ENCODE measurements around the gene ZNF594.
"Not testable (repeated sequence)": the region's sequence is repeated elsewhere in the genome, so short reads cannot be mapped to it uniquely, and the experiment has no call there.

The ZNF594 gene

GRCh38 chr17:5133311-5133710 lies 58.4 kb downstream of the ZNF594 start:
- no peak for TF ChIP-seq CTCF (IDR thresholded peaks at IDR 0.05; ENCODE audit: low read depth, low read length)
- Histone ChIP-seq H3K4me1 (no peaks in the 10 kb centered on the region), H3K27me3 (no peaks in the 10 kb centered on the region), H3K4me3 (ENCODE audit: low read depth, low read length) (no peak overlapping the region), H3K9me3 (no peaks in the 10 kb centered on the region), H3K36me3 (no peaks in the 10 kb centered on the region)
- DNase-seq = no peak

- H3K4me3 ChIP-seq (ENCODE audit: low read depth, low read length); H3K27me3 ChIP-seq; H3K9me3 ChIP-seq; H3K4me1 ChIP-seq; H3K36me3 ChIP-seq; DNase-seq: not testable (repeated sequence)
Measured at GRCh38 chr17:5132503-5133225, 59.0 kb downstream of the ZNF594 start.

- DNase-seq; H3K4me3 ChIP-seq (ENCODE audit: low read depth, low read length); H3K27me3 ChIP-seq; H3K36me3 ChIP-seq; H3K9me3 ChIP-seq; H3K4me1 ChIP-seq: not testable (repeated sequence)
Measured at GRCh38 chr17:5131799-5132502, 59.7 kb downstream of the ZNF594 start.

- H3K36me3 ChIP-seq = no peaks in the 10 kb centered on the region
- H3K4me3 ChIP-seq (ENCODE audit: low read depth, low read length) = no peak overlapping the region
- no peak for TF ChIP-seq CTCF (IDR thresholded peaks at IDR 0.05; ENCODE audit: low read depth, low read length)
- no peaks in the 10 kb centered on the region for H3K9me3 ChIP-seq
- DNase-seq = no peak
- H3K27me3 ChIP-seq = no peaks in the 10 kb centered on the region
- H3K4me1 ChIP-seq = no peaks in the 10 kb centered on the region
Measured at GRCh38 chr17:5131146-5131715, 60.4 kb downstream of the ZNF594 start.

- H3K4me3 ChIP-seq (ENCODE audit: low read depth, low read length); H3K27me3 ChIP-seq; DNase-seq; H3K36me3 ChIP-seq; H3K4me1 ChIP-seq; H3K9me3 ChIP-seq: not testable (repeated sequence)
Measured at GRCh38 chr17:5130687-5131086, 61.0 kb downstream of the ZNF594 start.

- not testable (repeated sequence) for H3K9me3 ChIP-seq; H3K36me3 ChIP-seq; H3K27me3 ChIP-seq; H3K4me1 ChIP-seq; DNase-seq; H3K4me3 ChIP-seq (ENCODE audit: low read depth, low read length)
Measured at GRCh38 chr17:5130261-5130660, 61.4 kb downstream of the ZNF594 start.

GRCh38 chr17:5129770-5130169 lies 61.9 kb downstream of the ZNF594 start:
- H3K27me3 ChIP-seq, DNase-seq, H3K4me1 ChIP-seq: not testable (repeated sequence)

More at GRCh38 chr17:5129770-5130169, 61.9 kb downstream of the ZNF594 start:
- H3K9me3 ChIP-seq; H3K4me3 ChIP-seq (ENCODE audit: low read depth, low read length); H3K36me3 ChIP-seq: not testable (repeated sequence)
